T-helper 1 cell treated with Interleukin-12 subunit alpha and Interleukin-12 subunit beta and Interleukin-4 antibody, amounts not matched to agents 30 ng/mL and 1 ng/mL, for 36 hours (primary cell): ENCODE data around the gene CDS1. TPM values are rescaled to one million over a fixed set of nuclear protein-coding genes. Genes with fewer than 3 reads are reported as not detected.
"Not testable (repeated sequence)": the region's sequence is repeated elsewhere in the genome, so short reads cannot be mapped to it uniquely, and the experiment has no call there.

ENCODE experiments used
- intact Hi-C: fragments of 100-400 bp; cut with micrococcal nuclease; formaldehyde crosslinking; loops from one replicate; pipeline ENCODE4 v1.15.1; 2024
- total RNA-seq: library from RNA; stranded (reverse); gene quantifications from 2 replicates; pipeline ENCODE4 v1.2.3, GENCODE V29; 2022

CDS1 gene
- total RNA-seq, result 0.05 TPM in 2 replicates

GRCh38 chr4:84582988-84583875 is at the start of gene CDS1:
Gene CDS1 (plus strand): TSS chr4:84583127. CDS start chr4:84583402, 275 bp downstream.
- intact Hi-C loops, result loop anchor here (2.0 to 5.0 kb wide), 6 partner anchors 80 to 1682 kb away; partner anchors contain the start of genes HELQ and THAP9

- intact Hi-C loops, result no loop called here
Measured at GRCh38 chr4:84535901-84536300, 47.0 kb upstream of the CDS1 start.

- intact Hi-C loops, result no loop called here
Measured at GRCh38 chr4:84545093-84545492, 37.8 kb upstream of the CDS1 start.

GRCh38 chr4:84547211-84547610 is 35.7 kb upstream of the CDS1 start:
- intact Hi-C loops, result no loop called here

- intact Hi-C loops, result not testable (repeated sequence)
Measured at GRCh38 chr4:84549191-84549590, 33.7 kb upstream of the CDS1 start.

- intact Hi-C loops, result no loop called here
Measured at GRCh38 chr4:84562156-84562555, 20.8 kb upstream of the CDS1 start.

- intact Hi-C loops, result no loop called here
Measured at GRCh38 chr4:84563002-84563401, 19.9 kb upstream of the CDS1 start.

GRCh38 chr4:84565951-84566350 is 17.0 kb upstream of the CDS1 start:
- intact Hi-C loops, result no loop called here

GRCh38 chr4:84568496-84568895 is 14.4 kb upstream of the CDS1 start:
- intact Hi-C loops, result no loop called here

GRCh38 chr4:84569009-84569408 is 13.9 kb upstream of the CDS1 start:
- intact Hi-C loops, result no loop called here

- intact Hi-C loops, result no loop called here
Measured at GRCh38 chr4:84573385-84574068, 9.4 kb upstream of the CDS1 start.

- intact Hi-C loops, result no loop called here
Measured at GRCh38 chr4:84574069-84574720, 8.7 kb upstream of the CDS1 start.

- intact Hi-C loops, result loop anchor here (1.0 kb wide), 1 partner anchor 393 kb away; no protein-coding TSS in a partner anchor
Measured at GRCh38 chr4:84578540-84579402, 4.2 kb upstream of the CDS1 start.

- intact Hi-C loops, result no loop called here
Measured at GRCh38 chr4:84579403-84579776, 3.5 kb upstream of the CDS1 start.

- intact Hi-C loops, result loop anchor here (2.0 to 5.0 kb wide), 6 partner anchors 80 to 1682 kb away; partner anchors contain the start of genes HELQ and THAP9
Measured at GRCh38 chr4:84582302-84582987, 482 bp upstream of the CDS1 start.

- intact Hi-C loops, result loop anchor here (2.0 to 5.0 kb wide), 6 partner anchors 81 to 1683 kb away; partner anchors contain the start of genes HELQ and THAP9
Measured at GRCh38 chr4:84583876-84584380, 1.0 kb downstream of the CDS1 start.

GRCh38 chr4:84585251-84585650 is 2.3 kb downstream of the CDS1 start:
- intact Hi-C loops, result no loop called here

GRCh38 chr4:84594724-84595123 is 11.8 kb downstream of the CDS1 start:
- intact Hi-C loops, result no loop called here

- intact Hi-C loops, result no loop called here
Measured at GRCh38 chr4:84596826-84597225, 13.9 kb downstream of the CDS1 start.

- intact Hi-C loops, result no loop called here
Measured at GRCh38 chr4:84597450-84597849, 14.5 kb downstream of the CDS1 start.
